H7 (cell line): ENCODE measurements around the gene GAB3. TPM values are rescaled to one million over a fixed set of nuclear protein-coding genes. Genes with fewer than 3 reads are reported as not detected.
A peak's percentile ranks its signal among the peaks of the same experiment; 100 is the strongest.
"Not testable (repeated sequence)": the region's sequence is repeated elsewhere in the genome, so short reads cannot be mapped to it uniquely, and the experiment has no call there.

Experiments
- DNase-seq: peaks from one replicate; pipeline ENCODE4 v3.0.0; 2012
- H3K27me3 ChIP-seq: 2 replicates; pipeline ENCODE4 v1.6.0; 2011; ENCODE audit warnings: mild to moderate bottlenecking, low read length; ENCODE audit not compliant: control insufficient read depth, insufficient read depth
- H3K36me3 ChIP-seq: replicated peaks from 2 replicates; pipeline ENCODE4 v1.5.1; 2011; ENCODE audit warnings: low read length; ENCODE audit not compliant: control insufficient read depth, insufficient read depth
- H3K4me3 ChIP-seq: 2 replicates; pipeline ENCODE4 v1.5.1; 2011; ENCODE audit warnings: low read depth, mild to moderate bottlenecking, control low read depth, low read length, moderate library complexity; ENCODE audit not compliant: insufficient read depth
- total RNA-seq: library from RNA; depleted of rRNA; stranded (reverse); fragments of >200 nt; shearing (Covaris generic); gene quantifications from 2 replicates; pipeline ENCODE4 v1.2.3, GENCODE V29; 2014

Gene GAB3
- total RNA-seq, 1 experiment from 2014 or later: 0.45 TPM

- no peak overlapping the region for H3K4me3 ChIP-seq
- H3K27me3 ChIP-seq: no peaks in the 10 kb centered on the region
- no peaks in the 10 kb centered on the region for H3K36me3 ChIP-seq
- DNase-seq: no peak
These were observed 32.3 kb downstream of the GAB3 start for GRCh38 chrX:154718616-154719015.

- H3K36me3 ChIP-seq: no peaks in the 10 kb centered on the region
- peak; percentile 22 for DNase-seq
- H3K4me3 ChIP-seq: no peak overlapping the region
- no peaks in the 10 kb centered on the region for H3K27me3 ChIP-seq
These were observed 33.1 kb downstream of the GAB3 start for GRCh38 chrX:154717824-154718223.

- H3K4me3 ChIP-seq: no peak overlapping the region
- peak; percentile 42 for DNase-seq
- no peaks in the 10 kb centered on the region for H3K36me3 ChIP-seq
- H3K27me3 ChIP-seq: no peaks in the 10 kb centered on the region
These were observed 35.1 kb downstream of the GAB3 start for GRCh38 chrX:154715825-154716224.

GRCh38 chrX:154714925-154715324 is 36.0 kb downstream of the GAB3 start:
- Histone ChIP-seq H3K4me3 (no peak overlapping the region), H3K27me3 (no peaks in the 10 kb centered on the region), H3K36me3 (no peaks in the 10 kb centered on the region)
- DNase-seq: peak; percentile 65

- no peak overlapping the region for H3K4me3 ChIP-seq
- H3K36me3 ChIP-seq: no peaks in the 10 kb centered on the region
- H3K27me3 ChIP-seq: no peaks in the 10 kb centered on the region
- DNase-seq: no peak
These were observed 37.8 kb downstream of the GAB3 start for GRCh38 chrX:154712781-154713740.

GRCh38 chrX:154711264-154711663 is 39.6 kb downstream of the GAB3 start:
- no peaks in the 10 kb centered on the region for H3K36me3 ChIP-seq

GRCh38 chrX:154710309-154710708 is 40.6 kb downstream of the GAB3 start:
- no peak overlapping the region for H3K4me3 ChIP-seq
- no peaks in the 10 kb centered on the region for H3K36me3 ChIP-seq
- DNase-seq: no peak
- no peaks in the 10 kb centered on the region for H3K27me3 ChIP-seq

More at GRCh38 chrX:154711264-154711663, 39.6 kb downstream of the GAB3 start:
- no peak overlapping the region for H3K4me3 ChIP-seq
- no peaks in the 10 kb centered on the region for H3K27me3 ChIP-seq
- no peak for DNase-seq

- DNase-seq: peak; percentile 25
- H3K4me3 ChIP-seq: no peak overlapping the region
- no peaks in the 10 kb centered on the region for H3K27me3 ChIP-seq
- no peaks in the 10 kb centered on the region for H3K36me3 ChIP-seq
These were observed 52.1 kb downstream of the GAB3 start for GRCh38 chrX:154698630-154699248.

GRCh38 chrX:154696676-154697045 is 54.2 kb downstream of the GAB3 start:
- no peak for DNase-seq
- Histone ChIP-seq H3K4me3 (no peak overlapping the region), H3K27me3 (no peaks in the 10 kb centered on the region), H3K36me3 (no peaks in the 10 kb centered on the region)

GRCh38 chrX:154695911-154696675 is 54.8 kb downstream of the GAB3 start:
- no peak overlapping the region for H3K4me3 ChIP-seq
- H3K27me3 ChIP-seq: no peaks in the 10 kb centered on the region
- DNase-seq: no peak
- H3K36me3 ChIP-seq: no peaks in the 10 kb centered on the region

- Histone ChIP-seq H3K36me3 (no peaks in the 10 kb centered on the region), H3K27me3 (no peaks in the 10 kb centered on the region), H3K4me3 (no peak overlapping the region)
- no peak for DNase-seq
These were observed 57.5 kb downstream of the GAB3 start for GRCh38 chrX:154693394-154693793.

- not testable (repeated sequence) for H3K36me3 ChIP-seq, H3K27me3 ChIP-seq, H3K4me3 ChIP-seq, DNase-seq
These were observed 60.4 kb downstream of the GAB3 start for GRCh38 chrX:154690438-154690837.

GRCh38 chrX:154672084-154672483 is 78.8 kb downstream of the GAB3 start:
- not testable (repeated sequence) for H3K4me3 ChIP-seq, H3K27me3 ChIP-seq, DNase-seq, H3K36me3 ChIP-seq

GRCh38 chrX:154670848-154671247 is 80.0 kb downstream of the GAB3 start:
- not testable (repeated sequence) for H3K36me3 ChIP-seq, H3K27me3 ChIP-seq, DNase-seq, H3K4me3 ChIP-seq
